ENCODE data around the gene PPP1R3G. TPM values are rescaled to one million over a fixed set of nuclear protein-coding genes. Genes with fewer than 3 reads are reported as not detected.

Gene PPP1R3G
- total and polyA plus RNA-seq, 4 donors: 0.10 to 1.5 (median 0.43) TPM

- Histone ChIP-seq H3K27ac (ENCODE audit: low read depth in 1 of 2, low read length in 1 of 2) (no peak overlapping the region), H3K36me3 (ENCODE audit: control insufficient read depth in 4 of 4, insufficient read depth in 4 of 4, low read length in 4 of 4) (peaks cover 0 to 2% (median 0%) of the 10 kb centered on the region in 4 donors), H3K4me1 (ENCODE audit: control insufficient read depth in 5 of 5, insufficient read depth in 5 of 5, low read length in 5 of 5) (peaks cover 0 to 2% (median 0%) of the 10 kb centered on the region in 5 donors), H3K27me3 (ENCODE audit: control insufficient read depth in 3 of 3, insufficient read depth in 3 of 3, low read length in 2 of 3) (no peaks in the 10 kb centered on the region), H3K9ac (ENCODE audit: insufficient read depth in 1 of 2, low read length in 2 of 2) (no peak overlapping the region), H3K9me3 (ENCODE audit: control insufficient read depth in 4 of 4, insufficient read depth in 3 of 4, low read length in 3 of 4) (no peaks in the 10 kb centered on the region), H3K4me3 (no peak overlapping the region)
- DNase-seq (no peak), ATAC-seq (ENCODE audit: insufficient read depth, low FRiP score) (no peak)
- WGBS, 2 donors: 95 to 99% methylated on average over 10 of the region's 10 CpGs
- no peak for TF ChIP-seq CTCF (IDR thresholded peaks at IDR 0.05; ENCODE audit: control extremely low read depth, extremely low read depth)
Observed at GRCh38 chr6:5105146-5105545, 20.0 kb downstream of the PPP1R3G start.

GRCh38 chr6:5107341-5107740 lies 22.2 kb downstream of the PPP1R3G start:
- no peak for ATAC-seq (ENCODE audit: insufficient read depth, low FRiP score)
- WGBS, 2 donors: 84 to 95% methylated on average over 10 of the region's 10 CpGs
- H3K27me3 ChIP-seq (ENCODE audit: control insufficient read depth in 3 of 3, insufficient read depth in 3 of 3, low read length in 2 of 3): no peaks in the 10 kb centered on the region
- peaks cover 0 to 7% (median 0%) of the 10 kb centered on the region in 5 donors for H3K4me1 ChIP-seq (ENCODE audit: control insufficient read depth in 5 of 5, insufficient read depth in 5 of 5, low read length in 5 of 5)
- peaks cover 0 to 5% (median 4%) of the 10 kb centered on the region in 4 donors for H3K36me3 ChIP-seq (ENCODE audit: control insufficient read depth in 4 of 4, insufficient read depth in 4 of 4, low read length in 4 of 4)
- H3K9me3 ChIP-seq (ENCODE audit: control insufficient read depth in 4 of 4, insufficient read depth in 3 of 4, low read length in 3 of 4): no peaks in the 10 kb centered on the region
- no peak overlapping the region for H3K9ac ChIP-seq (ENCODE audit: insufficient read depth in 1 of 2, low read length in 2 of 2)
- no peak for TF ChIP-seq CTCF (IDR thresholded peaks at IDR 0.05; ENCODE audit: control extremely low read depth, extremely low read depth)
- peak overlapping the region in 1 of 2 donors; percentile 51 for H3K27ac ChIP-seq (ENCODE audit: low read depth in 1 of 2, low read length in 1 of 2)
- H3K4me3 ChIP-seq: no peak overlapping the region
- DNase-seq: no peak

- no peak for ATAC-seq (ENCODE audit: insufficient read depth, low FRiP score)
- DNase-seq: no peak
- TF ChIP-seq CTCF (IDR thresholded peaks at IDR 0.05; ENCODE audit: control extremely low read depth, extremely low read depth): no peak
- peak overlapping the region in 1 of 2 donors; percentile 51 for H3K27ac ChIP-seq (ENCODE audit: low read depth in 1 of 2, low read length in 1 of 2)
- peaks cover 0 to 5% (median 4%) of the 10 kb centered on the region in 4 donors for H3K36me3 ChIP-seq (ENCODE audit: control insufficient read depth in 4 of 4, insufficient read depth in 4 of 4, low read length in 4 of 4)
- H3K27me3 ChIP-seq (ENCODE audit: control insufficient read depth in 3 of 3, insufficient read depth in 3 of 3, low read length in 2 of 3): no peaks in the 10 kb centered on the region
- H3K4me1 ChIP-seq (ENCODE audit: control insufficient read depth in 5 of 5, insufficient read depth in 5 of 5, low read length in 5 of 5): peaks cover 0 to 7% (median 0%) of the 10 kb centered on the region in 5 donors
- H3K9me3 ChIP-seq (ENCODE audit: control insufficient read depth in 4 of 4, insufficient read depth in 3 of 4, low read length in 3 of 4): no peaks in the 10 kb centered on the region
- 86 to 91% methylated on average over 9 of the region's 9 CpGs for WGBS, 2 donors
- H3K9ac ChIP-seq (ENCODE audit: insufficient read depth in 1 of 2, low read length in 2 of 2): no peak overlapping the region
- H3K4me3 ChIP-seq: no peak overlapping the region
Observed at GRCh38 chr6:5108068-5108467, 22.9 kb downstream of the PPP1R3G start.
